Measurements from ENCODE around the gene TBRG1. TPM values are rescaled to one million over a fixed set of nuclear protein-coding genes. Genes with fewer than 3 reads are reported as not detected.

The TBRG1 gene
- total and polyA plus RNA-seq, 4 donors: 13.4 to 32.4 (median 16.5) TPM

GRCh38 chr11:124661553-124661952 is 38.9 kb downstream of the TBRG1 start:
- H3K4me1 ChIP-seq (ENCODE audit: control insufficient read depth in 4 of 4, insufficient read depth in 4 of 4, low read length in 3 of 4): no peaks in the 10 kb centered on the region
- H3K27ac ChIP-seq (ENCODE audit: low read depth in 1 of 2, low read length in 2 of 2): no peak overlapping the region
- TF ChIP-seq MAX (IDR thresholded peaks at IDR 0.05) (no peak), NR2F2 (IDR thresholded peaks at IDR 0.05) (no peak), FOXA1 (IDR thresholded peaks at IDR 0.05) (no peak), EGR1 (IDR thresholded peaks at IDR 0.05; ENCODE audit: low read depth in 2 of 2) (no peak), GABPA (IDR thresholded peaks at IDR 0.05 in 1 of 2, conservative IDR thresholded peaks at IDR 0.05 in 1 of 2) (no peak), RAD21 (IDR thresholded peaks at IDR 0.05) (no peak), ATF3 (IDR thresholded peaks at IDR 0.05) (no peak), REST (IDR thresholded peaks at IDR 0.05) (no peak), HNF4A (conservative IDR thresholded peaks at IDR 0.05) (no peak), SP1 (IDR thresholded peaks at IDR 0.05) (no peak), RXRA (IDR thresholded peaks at IDR 0.05) (no peak), YY1 (IDR thresholded peaks at IDR 0.05) (no peak), FOXA2 (IDR thresholded peaks at IDR 0.05) (no peak), HNF4G (IDR thresholded peaks at IDR 0.05) (no peak), TAF1 (conservative IDR thresholded peaks at IDR 0.05) (no peak), JUND (IDR thresholded peaks at IDR 0.05) (no peak)
- TF ChIP-seq, protein P1, sequence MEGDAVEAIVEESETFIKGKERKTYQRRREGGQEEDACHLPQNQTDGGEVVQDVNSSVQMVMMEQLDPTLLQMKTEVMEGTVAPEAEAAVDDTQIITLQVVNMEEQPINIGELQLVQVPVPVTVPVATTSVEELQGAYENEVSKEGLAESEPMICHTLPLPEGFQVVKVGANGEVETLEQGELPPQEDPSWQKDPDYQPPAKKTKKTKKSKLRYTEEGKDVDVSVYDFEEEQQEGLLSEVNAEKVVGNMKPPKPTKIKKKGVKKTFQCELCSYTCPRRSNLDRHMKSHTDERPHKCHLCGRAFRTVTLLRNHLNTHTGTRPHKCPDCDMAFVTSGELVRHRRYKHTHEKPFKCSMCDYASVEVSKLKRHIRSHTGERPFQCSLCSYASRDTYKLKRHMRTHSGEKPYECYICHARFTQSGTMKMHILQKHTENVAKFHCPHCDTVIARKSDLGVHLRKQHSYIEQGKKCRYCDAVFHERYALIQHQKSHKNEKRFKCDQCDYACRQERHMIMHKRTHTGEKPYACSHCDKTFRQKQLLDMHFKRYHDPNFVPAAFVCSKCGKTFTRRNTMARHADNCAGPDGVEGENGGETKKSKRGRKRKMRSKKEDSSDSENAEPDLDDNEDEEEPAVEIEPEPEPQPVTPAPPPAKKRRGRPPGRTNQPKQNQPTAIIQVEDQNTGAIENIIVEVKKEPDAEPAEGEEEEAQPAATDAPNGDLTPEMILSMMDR (IDR thresholded peaks at IDR 0.05; ENCODE audit: low read depth, low read length, missing input control): no peak
- TF ChIP-seq, protein P2, sequence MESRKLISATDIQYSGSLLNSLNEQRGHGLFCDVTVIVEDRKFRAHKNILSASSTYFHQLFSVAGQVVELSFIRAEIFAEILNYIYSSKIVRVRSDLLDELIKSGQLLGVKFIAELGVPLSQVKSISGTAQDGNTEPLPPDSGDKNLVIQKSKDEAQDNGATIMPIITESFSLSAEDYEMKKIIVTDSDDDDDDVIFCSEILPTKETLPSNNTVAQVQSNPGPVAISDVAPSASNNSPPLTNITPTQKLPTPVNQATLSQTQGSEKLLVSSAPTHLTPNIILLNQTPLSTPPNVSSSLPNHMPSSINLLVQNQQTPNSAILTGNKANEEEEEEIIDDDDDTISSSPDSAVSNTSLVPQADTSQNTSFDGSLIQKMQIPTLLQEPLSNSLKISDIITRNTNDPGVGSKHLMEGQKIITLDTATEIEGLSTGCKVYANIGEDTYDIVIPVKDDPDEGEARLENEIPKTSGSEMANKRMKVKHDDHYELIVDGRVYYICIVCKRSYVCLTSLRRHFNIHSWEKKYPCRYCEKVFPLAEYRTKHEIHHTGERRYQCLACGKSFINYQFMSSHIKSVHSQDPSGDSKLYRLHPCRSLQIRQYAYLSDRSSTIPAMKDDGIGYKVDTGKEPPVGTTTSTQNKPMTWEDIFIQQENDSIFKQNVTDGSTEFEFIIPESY (IDR thresholded peaks at IDR 0.05): no peak
- no peak overlapping the region for H3K4me3 ChIP-seq (ENCODE audit: low read depth in 1 of 3, low read length in 3 of 3)
- H3K27me3 ChIP-seq (ENCODE audit: control insufficient read depth in 4 of 4, insufficient read depth in 4 of 4, low read length in 3 of 4): no peaks in the 10 kb centered on the region
- H3K9ac ChIP-seq (ENCODE audit: low read depth in 1 of 2, low read length in 2 of 2): no peak overlapping the region
- no peaks in the 10 kb centered on the region for H3K9me3 ChIP-seq (ENCODE audit: control insufficient read depth in 4 of 4, low read length in 3 of 4)
- peaks cover 0 to 6% (median 2%) of the 10 kb centered on the region in 4 donors for H3K36me3 ChIP-seq (ENCODE audit: control insufficient read depth in 4 of 4, insufficient read depth in 3 of 4, low read depth in 1 of 4, low read length in 3 of 4)
- no peak for DNase-seq (ENCODE audit: low spot score)
